SU-DHL-6 (cell line): ENCODE data around the gene CCL7.

Experiments used
- CTCF ChIP-seq: fragments of 200-600 bp; sonication (generic); IDR thresholded peaks from one replicate; pipeline ENCODE4 v1.5.1; 2017; ENCODE audit warnings: antibody characterized with exemption, mild to moderate bottlenecking, low read length, moderate library complexity; ENCODE audit not compliant: insufficient read depth, poor library complexity, severe bottlenecking
- EZH2phosphoT487 ChIP-seq: fragments of 200-600 bp; sonication (generic), shearing (Covaris generic); conservative IDR thresholded peaks from 2 replicates; pipeline ENCODE4 v1.6.1; 2018; ENCODE audit warnings: mild to moderate bottlenecking, antibody characterized with exemption, low read length, moderate library complexity, mixed read lengths

DNA sequence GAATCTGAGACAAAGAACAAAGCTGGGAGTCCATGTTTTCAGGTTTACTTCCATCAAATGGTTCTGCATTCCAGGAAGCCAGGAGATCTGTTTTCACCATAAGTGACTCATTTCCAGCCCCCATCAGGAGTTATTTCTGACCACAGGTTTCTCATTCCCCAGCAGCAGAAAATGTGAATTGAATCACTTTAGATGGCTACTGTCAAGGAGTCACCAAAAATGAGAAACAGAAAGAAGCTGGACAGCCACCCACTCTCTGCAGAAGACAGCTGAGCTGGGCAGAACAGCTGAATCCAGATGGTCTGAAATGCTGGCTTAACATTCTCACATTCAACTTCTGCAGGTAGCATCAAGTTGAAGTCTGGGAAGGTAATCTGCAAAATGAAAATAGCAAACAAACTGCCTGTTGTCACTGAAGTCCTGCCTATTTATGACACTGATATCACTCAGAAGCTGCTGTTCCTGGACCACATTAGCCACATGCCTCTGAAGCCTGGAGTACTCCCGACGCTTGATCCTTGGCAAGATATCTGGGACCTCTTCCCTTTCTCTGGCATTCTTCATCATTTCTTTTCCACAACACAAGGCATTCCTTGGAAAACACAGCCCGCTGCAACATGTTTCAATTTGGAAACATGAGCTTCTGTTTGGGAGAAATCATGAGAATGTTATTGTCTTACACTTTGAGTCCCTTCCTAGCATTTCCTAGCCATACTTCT lies 30.8 kb downstream of the CCL7 start:
- TF ChIP-seq CTCF (no peak), EZH2phosphoT487 (no peak)
